GM10266 (cell line): Measurements from ENCODE around the gene HMGXB3.

ENCODE experiments used
- DNase-seq: peaks from one replicate; pipeline ENCODE4 v3.0.0; 2012; ENCODE audit errors: extremely low spot score
- TF ChIP-seq, protein P1 (sequence below): IDR thresholded peaks from 2 replicates; pipeline ENCODE4 v1.5.1; 2012; ENCODE audit warnings: mild to moderate bottlenecking, low read depth; ENCODE audit not compliant: control insufficient read depth, insufficient read depth; ENCODE audit errors: missing control alignments

The HMGXB3 gene, protein sequence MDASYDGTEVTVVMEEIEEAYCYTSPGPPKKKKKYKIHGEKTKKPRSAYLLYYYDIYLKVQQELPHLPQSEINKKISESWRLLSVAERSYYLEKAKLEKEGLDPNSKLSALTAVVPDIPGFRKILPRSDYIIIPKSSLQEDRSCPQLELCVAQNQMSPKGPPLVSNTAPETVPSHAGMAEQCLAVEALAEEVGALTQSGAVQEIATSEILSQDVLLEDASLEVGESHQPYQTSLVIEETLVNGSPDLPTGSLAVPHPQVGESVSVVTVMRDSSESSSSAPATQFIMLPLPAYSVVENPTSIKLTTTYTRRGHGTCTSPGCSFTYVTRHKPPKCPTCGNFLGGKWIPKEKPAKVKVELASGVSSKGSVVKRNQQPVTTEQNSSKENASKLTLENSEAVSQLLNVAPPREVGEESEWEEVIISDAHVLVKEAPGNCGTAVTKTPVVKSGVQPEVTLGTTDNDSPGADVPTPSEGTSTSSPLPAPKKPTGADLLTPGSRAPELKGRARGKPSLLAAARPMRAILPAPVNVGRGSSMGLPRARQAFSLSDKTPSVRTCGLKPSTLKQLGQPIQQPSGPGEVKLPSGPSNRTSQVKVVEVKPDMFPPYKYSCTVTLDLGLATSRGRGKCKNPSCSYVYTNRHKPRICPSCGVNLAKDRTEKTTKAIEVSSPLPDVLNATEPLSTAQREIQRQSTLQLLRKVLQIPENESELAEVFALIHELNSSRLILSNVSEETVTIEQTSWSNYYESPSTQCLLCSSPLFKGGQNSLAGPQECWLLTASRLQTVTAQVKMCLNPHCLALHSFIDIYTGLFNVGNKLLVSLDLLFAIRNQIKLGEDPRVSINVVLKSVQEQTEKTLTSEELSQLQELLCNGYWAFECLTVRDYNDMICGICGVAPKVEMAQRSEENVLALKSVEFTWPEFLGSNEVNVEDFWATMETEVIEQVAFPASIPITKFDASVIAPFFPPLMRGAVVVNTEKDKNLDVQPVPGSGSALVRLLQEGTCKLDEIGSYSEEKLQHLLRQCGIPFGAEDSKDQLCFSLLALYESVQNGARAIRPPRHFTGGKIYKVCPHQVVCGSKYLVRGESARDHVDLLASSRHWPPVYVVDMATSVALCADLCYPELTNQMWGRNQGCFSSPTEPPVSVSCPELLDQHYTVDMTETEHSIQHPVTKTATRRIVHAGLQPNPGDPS (N-terminal part only)

DNA sequence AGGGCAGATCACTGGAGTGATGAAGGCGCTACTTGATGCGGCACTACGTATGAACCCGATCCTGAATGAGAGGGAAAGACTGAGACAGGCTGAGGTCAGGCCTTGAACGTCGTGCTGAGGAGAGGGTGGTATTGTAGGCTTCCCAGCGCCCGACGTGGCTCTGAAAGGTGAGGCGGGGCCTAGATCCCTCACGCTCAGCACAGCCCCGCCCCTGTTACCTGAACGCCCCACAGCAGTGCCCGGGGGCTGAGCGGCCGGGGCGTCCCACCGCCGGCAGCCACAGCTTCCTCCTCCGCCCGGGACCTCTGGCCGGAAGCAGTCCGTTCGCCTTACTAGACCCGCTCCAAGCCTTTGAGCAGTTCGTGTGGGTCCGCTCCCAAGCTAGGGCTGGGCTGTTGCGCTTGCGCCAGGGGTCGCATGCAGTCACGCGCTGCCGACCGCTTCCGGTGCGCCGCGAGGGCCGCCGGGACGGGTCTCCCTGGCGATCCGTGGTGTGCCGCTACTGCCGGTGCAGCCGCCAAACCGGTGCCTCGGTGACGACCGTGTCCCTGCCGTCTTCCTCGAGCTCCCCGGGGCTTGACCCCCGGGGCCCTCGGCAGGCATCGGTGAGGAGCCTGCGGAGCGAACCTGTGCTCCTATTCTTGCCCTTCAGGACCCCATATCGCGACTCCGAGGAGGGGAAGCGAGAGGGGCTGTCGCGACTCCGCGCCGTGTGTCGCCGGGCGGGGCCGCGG, at the start of gene HMGXB3, which contains the start of gene TIGD6:
Gene HMGXB3, plus strand, starts transcription at position 484 of the 734 bp plus-strand sequence. CDS start 4,114 bp downstream, outside the sequence.
Gene TIGD6, minus strand, starts transcription at position 399 of the 734 bp plus-strand sequence. CDS start 4,306 bp downstream, outside the sequence.
- TF ChIP-seq, protein P1, sequence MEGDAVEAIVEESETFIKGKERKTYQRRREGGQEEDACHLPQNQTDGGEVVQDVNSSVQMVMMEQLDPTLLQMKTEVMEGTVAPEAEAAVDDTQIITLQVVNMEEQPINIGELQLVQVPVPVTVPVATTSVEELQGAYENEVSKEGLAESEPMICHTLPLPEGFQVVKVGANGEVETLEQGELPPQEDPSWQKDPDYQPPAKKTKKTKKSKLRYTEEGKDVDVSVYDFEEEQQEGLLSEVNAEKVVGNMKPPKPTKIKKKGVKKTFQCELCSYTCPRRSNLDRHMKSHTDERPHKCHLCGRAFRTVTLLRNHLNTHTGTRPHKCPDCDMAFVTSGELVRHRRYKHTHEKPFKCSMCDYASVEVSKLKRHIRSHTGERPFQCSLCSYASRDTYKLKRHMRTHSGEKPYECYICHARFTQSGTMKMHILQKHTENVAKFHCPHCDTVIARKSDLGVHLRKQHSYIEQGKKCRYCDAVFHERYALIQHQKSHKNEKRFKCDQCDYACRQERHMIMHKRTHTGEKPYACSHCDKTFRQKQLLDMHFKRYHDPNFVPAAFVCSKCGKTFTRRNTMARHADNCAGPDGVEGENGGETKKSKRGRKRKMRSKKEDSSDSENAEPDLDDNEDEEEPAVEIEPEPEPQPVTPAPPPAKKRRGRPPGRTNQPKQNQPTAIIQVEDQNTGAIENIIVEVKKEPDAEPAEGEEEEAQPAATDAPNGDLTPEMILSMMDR: peak; percentile 7
- DNase-seq: peak; percentile 93

DNA sequence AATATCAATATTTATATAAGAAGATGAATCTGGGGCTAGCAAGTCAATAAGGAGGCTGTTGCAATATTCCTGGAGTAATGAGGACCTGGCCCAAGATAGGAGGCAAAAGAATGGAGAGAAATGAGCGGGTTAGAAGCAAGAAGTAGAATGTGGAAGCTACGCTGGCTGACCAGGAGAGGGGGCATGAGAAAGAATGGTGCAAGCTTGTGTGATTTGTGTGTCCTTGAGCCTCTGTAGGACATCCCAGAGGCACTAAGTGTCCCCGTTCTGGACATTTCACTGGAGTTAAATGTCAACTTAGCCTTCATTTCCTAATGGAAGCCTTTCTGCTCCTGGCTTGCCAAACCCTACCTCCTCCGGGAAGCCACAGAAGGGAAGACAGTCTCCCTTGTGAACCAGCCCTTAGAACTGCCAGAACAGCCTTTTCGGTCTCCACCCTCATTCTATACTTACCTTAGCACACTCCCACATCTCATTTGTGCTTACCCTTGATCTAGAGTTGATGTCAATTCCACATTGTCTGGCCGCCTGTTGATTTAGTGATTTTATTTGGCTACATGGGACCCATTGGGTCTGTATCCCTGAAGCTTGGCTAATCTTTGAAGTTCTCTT, 49.3 kb upstream of the HMGXB3 start:
- no peak for DNase-seq
- TF ChIP-seq, protein P1: no peak

DNA sequence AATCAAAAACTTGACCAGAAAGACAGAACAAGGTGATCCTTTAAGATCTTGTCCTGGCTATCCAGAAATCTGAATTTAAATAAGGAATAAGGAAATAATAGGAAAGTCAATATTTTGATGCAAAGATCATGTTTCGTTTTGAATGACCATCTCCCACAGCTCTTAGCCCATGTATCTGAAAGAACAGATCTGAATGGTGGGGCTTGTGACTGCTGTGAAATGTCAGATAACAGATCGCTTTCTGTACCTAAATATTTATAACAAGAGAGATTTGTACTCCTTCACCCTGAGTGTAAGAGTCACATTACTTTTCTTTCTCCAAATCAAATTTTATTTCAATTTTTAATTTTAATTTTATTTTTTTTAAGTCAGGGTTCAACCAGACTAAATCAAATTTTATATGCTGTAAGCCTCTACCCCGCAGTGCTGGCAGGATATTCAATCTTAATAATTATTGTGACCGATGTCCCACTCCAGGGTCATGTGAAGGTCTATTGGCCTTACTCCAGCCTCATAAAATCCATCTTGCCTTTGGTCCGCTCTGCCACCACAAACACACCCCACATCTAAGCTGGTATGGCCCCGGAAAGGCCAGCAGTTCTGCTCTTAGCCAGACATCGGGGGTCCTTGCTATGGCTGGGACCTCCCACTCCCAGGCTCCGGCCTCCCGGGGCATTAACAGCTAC, 47.0 kb upstream of the HMGXB3 start:
- TF ChIP-seq, protein P1: no peak
- DNase-seq: no peak

DNA sequence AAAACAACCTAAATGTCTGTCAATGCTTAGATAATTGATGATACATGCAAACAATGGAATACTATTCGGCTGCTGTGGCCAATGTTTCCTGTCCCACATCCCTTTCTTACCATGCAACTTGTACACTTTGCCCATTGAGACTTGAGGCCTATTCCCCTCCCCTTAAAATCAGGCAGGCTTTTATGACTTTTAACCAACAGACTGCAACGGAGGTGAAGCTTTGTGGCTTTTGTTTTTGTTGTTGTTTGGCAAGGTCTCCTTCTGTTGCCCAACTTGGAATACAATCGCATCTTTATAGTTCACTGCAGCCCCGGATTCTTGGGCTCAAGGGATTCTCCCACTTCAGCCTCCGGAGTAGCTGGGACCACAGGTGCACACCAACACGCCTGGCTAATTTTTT, 45.7 kb upstream of the HMGXB3 start:
- TF ChIP-seq, protein P1: no peak
- no peak for DNase-seq

DNA sequence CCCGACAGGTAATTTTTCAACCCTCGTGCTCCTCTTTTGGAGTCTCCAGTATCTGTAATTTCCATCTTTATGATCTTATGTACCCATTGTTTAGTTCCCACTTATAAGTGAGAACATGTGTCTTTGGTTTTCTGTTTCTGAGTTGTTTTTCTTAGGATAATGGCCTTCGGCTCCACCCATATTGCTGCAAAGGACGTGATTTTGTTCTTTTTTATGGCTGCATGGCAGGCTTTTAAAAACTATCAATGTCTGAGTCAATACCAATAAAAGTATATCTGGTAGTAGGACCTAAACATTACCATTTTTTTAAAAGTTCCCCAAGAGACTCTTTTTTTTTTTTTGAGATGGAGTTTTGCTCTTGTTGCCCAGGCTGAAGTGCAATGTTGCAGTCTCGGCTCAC, 43.9 kb upstream of the HMGXB3 start:
- TF ChIP-seq, protein P1: no peak
- DNase-seq: no peak
